HG02678 (cell line): ENCODE data around the gene DLG2.
"Not testable (repeated sequence)": the region's sequence is repeated elsewhere in the genome, so short reads cannot be mapped to it uniquely, and the experiment has no call there.

ENCODE experiments used
- ATAC-seq: cut with Tn5 transposase; IDR thresholded peaks from one replicate; pipeline ENCODE4 v1.9.1; 2021; ENCODE audit warnings: mild to moderate bottlenecking, moderate library complexity; ENCODE audit not compliant: unreplicated experiment

The DLG2 gene

GRCh38 chr11:85045716-85046115 is 581.4 kb downstream of the DLG2 start:
- ATAC-seq = no peak

GRCh38 chr11:85044911-85045310 is 582.2 kb downstream of the DLG2 start:
- no peak for ATAC-seq

- no peak for ATAC-seq
Measured at GRCh38 chr11:85042361-85042760, 584.8 kb downstream of the DLG2 start.

GRCh38 chr11:85040166-85040565 is 587.0 kb downstream of the DLG2 start:
- no peak for ATAC-seq

GRCh38 chr11:85029964-85030363 is 597.2 kb downstream of the DLG2 start:
- ATAC-seq = no peak

- no peak for ATAC-seq
Measured at GRCh38 chr11:85028329-85029101, 598.6 kb downstream of the DLG2 start.

- no peak for ATAC-seq
Measured at GRCh38 chr11:85027346-85027745, 599.8 kb downstream of the DLG2 start.

GRCh38 chr11:85021058-85021457 is 606.1 kb downstream of the DLG2 start:
- no peak for ATAC-seq

- ATAC-seq = no peak
Measured at GRCh38 chr11:84993386-84993785, 633.8 kb downstream of the DLG2 start.

GRCh38 chr11:84990141-84990540 is 637.0 kb downstream of the DLG2 start:
- no peak for ATAC-seq

- ATAC-seq = not testable (repeated sequence)
Measured at GRCh38 chr11:84987686-84988187, 639.4 kb downstream of the DLG2 start.

GRCh38 chr11:84981301-84981700 is 645.8 kb downstream of the DLG2 start:
- ATAC-seq = no peak

GRCh38 chr11:84969103-84969502 is 658.0 kb downstream of the DLG2 start:
- no peak for ATAC-seq

GRCh38 chr11:84965484-84965883 is 661.7 kb downstream of the DLG2 start:
- no peak for ATAC-seq

GRCh38 chr11:84963240-84963639 is 663.9 kb downstream of the DLG2 start:
- ATAC-seq = no peak

- ATAC-seq = no peak
Measured at GRCh38 chr11:84962018-84962417, 665.1 kb downstream of the DLG2 start.

- no peak for ATAC-seq
Measured at GRCh38 chr11:84958295-84958694, 668.8 kb downstream of the DLG2 start.

GRCh38 chr11:84950569-84951270 is 676.4 kb downstream of the DLG2 start:
- ATAC-seq = no peak

- ATAC-seq = no peak
Measured at GRCh38 chr11:84947970-84948580, 679.1 kb downstream of the DLG2 start.

- no peak for ATAC-seq
Measured at GRCh38 chr11:84947070-84947469, 680.1 kb downstream of the DLG2 start.

GRCh38 chr11:84930863-84931262 is 696.3 kb downstream of the DLG2 start:
- no peak for ATAC-seq

- ATAC-seq = no peak
Measured at GRCh38 chr11:84929738-84930137, 697.4 kb downstream of the DLG2 start.
